Mesothelial cell of epicardium (in vitro differentiated cells): ENCODE measurements around the gene PLN. TPM values are rescaled to one million over a fixed set of nuclear protein-coding genes. Genes with fewer than 3 reads are reported as not detected.

Source experiments
- DNase-seq, 2 experiments: peaks; one replicate each; pipeline ENCODE4 v3.0.0; 2021; ENCODE audit warnings: low spot score in 2 of 2; ENCODE audit not compliant: unreplicated experiment in 2 of 2
- H3K27ac Mint-ChIP-seq: 2 replicates; pipeline ENCODE4 v1.8.0; 2021; ENCODE audit warnings: mixed read lengths
- H3K27me3 Mint-ChIP-seq: 2 replicates; pipeline ENCODE4 v1.8.0; 2021; ENCODE audit warnings: low read depth, mixed read lengths
- H3K36me3 Mint-ChIP-seq: 2 replicates; pipeline ENCODE4 v1.8.0; 2021; ENCODE audit warnings: mixed read lengths
- H3K4me1 Mint-ChIP-seq: 2 replicates; pipeline ENCODE4 v1.8.0; 2021; ENCODE audit warnings: mixed read lengths
- H3K4me3 Mint-ChIP-seq: 2 replicates; pipeline ENCODE4 v1.8.0; 2021; ENCODE audit warnings: mild to moderate bottlenecking, moderate library complexity, mixed read lengths
- H3K9me3 Mint-ChIP-seq: 2 replicates; pipeline ENCODE4 v1.8.0; 2021; ENCODE audit warnings: mixed read lengths
- total RNA-seq: library from RNA; stranded (reverse); gene quantifications from 3 replicates; pipeline ENCODE4 v1.2.1, GENCODE V29; 2021
- TF ChIP-seq, protein P1 (sequence below): fragments of 200-600 bp; sonication (generic); IDR thresholded peaks from one replicate; pipeline ENCODE4 v1.5.0; 2021; ENCODE audit warnings: antibody characterized with exemption; ENCODE audit not compliant: unreplicated experiment

Gene PLN
- total RNA-seq, 1 donor from 2014 or later: 0.20 TPM

DNA sequence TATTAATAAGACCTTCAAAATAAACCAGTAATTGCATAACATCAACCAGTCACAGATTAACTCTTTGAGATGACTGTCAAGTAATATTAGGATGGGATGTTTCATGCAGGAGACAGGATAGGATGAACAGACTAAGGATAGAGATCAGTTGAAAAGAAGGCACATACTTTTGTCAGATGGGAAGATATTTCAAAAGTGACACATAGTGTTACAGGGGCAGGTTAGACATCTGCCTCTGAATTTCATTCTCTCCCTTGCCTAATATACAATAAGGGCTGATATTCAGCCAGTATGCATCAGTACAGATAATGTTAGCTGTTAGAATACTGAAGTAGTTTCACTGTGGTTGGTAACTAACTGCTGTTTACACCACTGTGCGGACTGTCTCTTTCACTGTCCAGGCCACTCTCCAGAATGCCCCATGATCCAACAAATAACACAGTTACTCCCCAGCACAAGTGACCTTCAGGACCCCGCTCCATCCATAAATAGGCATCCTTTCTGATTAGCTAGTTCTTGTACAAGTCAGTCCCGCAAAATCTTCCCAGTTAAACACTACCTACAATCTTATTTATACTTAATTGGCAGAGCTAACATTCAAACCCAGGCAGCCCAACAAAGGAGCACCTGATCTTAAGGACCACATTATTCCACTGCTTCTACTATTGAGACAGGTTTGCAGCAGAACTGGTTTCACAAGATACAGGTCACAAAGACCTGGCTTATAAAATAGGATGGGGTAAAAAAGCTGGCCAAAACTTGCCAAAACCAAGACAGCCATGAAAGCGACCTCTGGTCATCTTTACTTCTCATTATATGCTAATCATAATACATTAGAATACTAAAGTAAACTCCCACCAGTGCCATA is 21.9 kb upstream of the PLN start:
- no peak for DNase-seq
- TF ChIP-seq, protein P1, sequence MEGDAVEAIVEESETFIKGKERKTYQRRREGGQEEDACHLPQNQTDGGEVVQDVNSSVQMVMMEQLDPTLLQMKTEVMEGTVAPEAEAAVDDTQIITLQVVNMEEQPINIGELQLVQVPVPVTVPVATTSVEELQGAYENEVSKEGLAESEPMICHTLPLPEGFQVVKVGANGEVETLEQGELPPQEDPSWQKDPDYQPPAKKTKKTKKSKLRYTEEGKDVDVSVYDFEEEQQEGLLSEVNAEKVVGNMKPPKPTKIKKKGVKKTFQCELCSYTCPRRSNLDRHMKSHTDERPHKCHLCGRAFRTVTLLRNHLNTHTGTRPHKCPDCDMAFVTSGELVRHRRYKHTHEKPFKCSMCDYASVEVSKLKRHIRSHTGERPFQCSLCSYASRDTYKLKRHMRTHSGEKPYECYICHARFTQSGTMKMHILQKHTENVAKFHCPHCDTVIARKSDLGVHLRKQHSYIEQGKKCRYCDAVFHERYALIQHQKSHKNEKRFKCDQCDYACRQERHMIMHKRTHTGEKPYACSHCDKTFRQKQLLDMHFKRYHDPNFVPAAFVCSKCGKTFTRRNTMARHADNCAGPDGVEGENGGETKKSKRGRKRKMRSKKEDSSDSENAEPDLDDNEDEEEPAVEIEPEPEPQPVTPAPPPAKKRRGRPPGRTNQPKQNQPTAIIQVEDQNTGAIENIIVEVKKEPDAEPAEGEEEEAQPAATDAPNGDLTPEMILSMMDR: no peak
- Mint-ChIP-seq H3K9me3 (peaks cover 8% of the 10 kb centered on the region), H3K27ac (no peak overlapping the region), H3K27me3 (no peaks in the 10 kb centered on the region), H3K36me3 (peaks cover 10% of the 10 kb centered on the region), H3K4me3 (no peak overlapping the region), H3K4me1 (peaks cover 7% of the 10 kb centered on the region)

DNA sequence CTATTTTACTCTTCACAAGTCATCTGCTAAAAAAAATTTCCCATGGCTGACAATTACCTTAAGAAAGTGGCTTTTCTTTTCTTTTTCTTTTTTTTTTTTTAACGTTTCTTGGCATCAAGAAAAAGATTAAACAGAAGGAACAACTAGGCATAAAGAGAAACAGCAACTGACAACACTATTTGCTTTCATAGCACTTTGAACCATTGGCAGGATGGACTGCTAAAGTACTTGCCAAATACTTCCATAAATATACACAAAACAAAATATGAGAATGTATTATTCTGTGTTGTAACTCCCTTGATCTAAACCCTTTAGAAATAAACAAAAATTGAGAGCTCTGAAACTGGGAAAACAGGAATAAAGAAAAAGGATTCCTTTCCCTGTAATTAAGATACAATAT is 20.0 kb upstream of the PLN start:
- no peaks in the 10 kb centered on the region for H3K27me3 Mint-ChIP-seq
- peaks cover 7% of the 10 kb centered on the region for H3K4me1 Mint-ChIP-seq
- no peak overlapping the region for H3K4me3 Mint-ChIP-seq
- peaks cover 16% of the 10 kb centered on the region for H3K36me3 Mint-ChIP-seq
- DNase-seq: no peak
- H3K27ac Mint-ChIP-seq: no peak overlapping the region
- TF ChIP-seq, protein P1: no peak
- peaks cover 15% of the 10 kb centered on the region for H3K9me3 Mint-ChIP-seq

- Mint-ChIP-seq H3K27me3 (no peaks in the 10 kb centered on the region), H3K4me3 (no peak overlapping the region), H3K27ac (no peak overlapping the region), H3K9me3 (peaks cover 18% of the 10 kb centered on the region), H3K36me3 (peaks cover 15% of the 10 kb centered on the region), H3K4me1 (peaks cover 9% of the 10 kb centered on the region)
- DNase-seq: no peak
- TF ChIP-seq, protein P1: no peak
These were observed 18.3 kb upstream of the PLN start for GRCh38 chr6:118529756-118530155.

- H3K4me3 Mint-ChIP-seq: no peak overlapping the region
- peaks cover 15% of the 10 kb centered on the region for H3K36me3 Mint-ChIP-seq
- H3K27me3 Mint-ChIP-seq: no peaks in the 10 kb centered on the region
- H3K4me1 Mint-ChIP-seq: peaks cover 9% of the 10 kb centered on the region
- DNase-seq: no peak
- TF ChIP-seq, protein P1: no peak
- H3K27ac Mint-ChIP-seq: no peak overlapping the region
- H3K9me3 Mint-ChIP-seq: peaks cover 18% of the 10 kb centered on the region
These were observed 17.2 kb upstream of the PLN start for GRCh38 chr6:118530942-118531341.

DNA sequence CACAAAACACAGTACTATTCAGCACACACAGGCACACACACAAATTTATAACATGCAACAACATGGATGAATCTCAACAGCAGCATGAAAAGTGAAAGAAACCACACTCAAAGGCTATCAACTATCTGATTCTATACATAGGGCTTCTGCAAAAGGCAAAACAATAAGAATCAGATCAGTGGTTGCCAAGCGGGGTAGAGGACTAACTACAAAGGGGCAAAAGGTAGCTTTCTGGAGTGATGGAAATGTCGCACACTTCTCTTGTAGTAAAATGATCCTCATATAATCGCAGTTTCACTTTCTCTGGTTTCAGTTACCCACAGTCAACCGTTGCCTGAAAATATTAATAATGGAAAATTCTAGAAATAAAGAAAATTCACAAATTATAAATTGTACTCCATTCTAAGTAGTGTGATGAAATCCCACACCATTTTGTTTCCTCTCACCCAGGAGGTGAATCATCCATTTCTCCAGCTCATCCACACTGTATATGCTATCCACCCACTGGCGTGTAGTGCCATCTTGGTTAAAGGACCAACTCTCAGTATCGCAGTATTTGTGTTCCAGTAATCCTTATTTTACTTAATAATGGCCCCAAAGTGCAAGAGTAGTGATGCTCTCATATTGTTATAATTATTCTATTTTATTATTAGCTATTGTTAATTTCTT is 12.8 kb upstream of the PLN start:
- no peaks in the 10 kb centered on the region for H3K27me3 Mint-ChIP-seq

More for the DNA sequence above, 12.8 kb upstream of the PLN start:
- peaks cover 15% of the 10 kb centered on the region for H3K36me3 Mint-ChIP-seq
- TF ChIP-seq, protein P1: no peak
- peaks cover 12% of the 10 kb centered on the region for H3K4me1 Mint-ChIP-seq
- DNase-seq: no peak
- no peak overlapping the region for H3K27ac Mint-ChIP-seq
- peaks cover 18% of the 10 kb centered on the region for H3K9me3 Mint-ChIP-seq
- no peak overlapping the region for H3K4me3 Mint-ChIP-seq
